PC-9 (cell line): Measurements from ENCODE around the gene P2RY13.

Source experiments
- CTCF ChIP-seq: fragments of 200-600 bp; sonication (generic); conservative IDR thresholded peaks from 2 replicates; pipeline ENCODE4 v1.6.1; 2017; ENCODE audit warnings: mixed run types, antibody characterized with exemption, mild to moderate bottlenecking, moderate library complexity
- EZH2 ChIP-seq: fragments of 200-600 bp; sonication (generic); IDR thresholded peaks from 2 replicates; pipeline ENCODE4 v1.8.0; 2017; ENCODE audit warnings: antibody characterized with exemption, low read depth

- TF ChIP-seq CTCF (no peak), EZH2 (no peak)
These were observed 33.1 kb downstream of the P2RY13 start for GRCh38 chr3:151296226-151296625.
